SK-N-MC (cell line): ENCODE data around the gene TXNRD2.

Experiments used
- DNase-seq: peaks from one replicate; pipeline ENCODE4 v3.0.0-alpha.2; 2011; ENCODE audit warnings: low read depth, low spot score
- H3K27ac ChIP-seq: fragments of 200-600 bp; sonication (generic); 2 replicates; pipeline ENCODE4 v1.5.1; 2016; ENCODE audit warnings: mixed run types
- H3K36me3 ChIP-seq: fragments of 200-600 bp; sonication (generic); 2 replicates; pipeline ENCODE4 v1.6.1; 2017; ENCODE audit warnings: antibody characterized with exemption, low read length, mixed read lengths; ENCODE audit not compliant: insufficient read depth
- H3K4me3 ChIP-seq: fragments of 200-600 bp; sonication (generic); 2 replicates; pipeline ENCODE4 v1.5.1; 2016
- H3K9ac ChIP-seq: fragments of 200-600 bp; sonication (generic); 2 replicates; pipeline ENCODE4 v1.8.0; 2017; ENCODE audit warnings: mixed run types, mixed read lengths; ENCODE audit not compliant: insufficient read length
- H3K9me3 ChIP-seq: fragments of 200-600 bp; sonication (generic); 2 replicates; pipeline ENCODE4 v1.6.1; 2017; ENCODE audit warnings: low read depth, mild to moderate bottlenecking, antibody characterized with exemption, low read length, moderate library complexity, mixed read lengths
- EZH2 ChIP-seq: fragments of 200-600 bp; sonication (generic); IDR thresholded peaks from one replicate; pipeline ENCODE4 v1.6.1; 2017; ENCODE audit warnings: antibody characterized with exemption
- FOXP2 ChIP-seq: optimal IDR thresholded peaks from 2 replicates; pipeline ENCODE3; 2011; ENCODE audit warnings: mild to moderate bottlenecking, moderate library complexity; ENCODE audit not compliant: insufficient read depth; ENCODE audit errors: extremely low read length, control extremely low read depth
- POLR2AphosphoS5 ChIP-seq: IDR thresholded peaks from 2 replicates; pipeline ENCODE4 v1.6.1; 2012; ENCODE audit warnings: mild to moderate bottlenecking, low read depth, low read length, borderline replicate concordance

The TXNRD2 gene

GRCh38 chr22:19975707-19976035 is 34.1 kb upstream of the TXNRD2 start:
- Histone ChIP-seq H3K4me3 (no peak overlapping the region), H3K36me3 (no peaks in the 10 kb centered on the region), H3K27ac (no peak overlapping the region), H3K9ac (no peak overlapping the region), H3K9me3 (no peaks in the 10 kb centered on the region)
- TF ChIP-seq FOXP2 (no peak), POLR2AphosphoS5 (no peak), EZH2 (no peak)
- DNase-seq, result no peak

- no peak for DNase-seq
- TF ChIP-seq POLR2AphosphoS5 (no peak), EZH2 (no peak), FOXP2 (no peak)
- H3K36me3 ChIP-seq, result no peaks in the 10 kb centered on the region
- no peaks in the 10 kb centered on the region for H3K9me3 ChIP-seq
- H3K27ac ChIP-seq, result no peak overlapping the region
- H3K4me3 ChIP-seq, result no peak overlapping the region
- no peak overlapping the region for H3K9ac ChIP-seq
These were observed 33.5 kb upstream of the TXNRD2 start for GRCh38 chr22:19974935-19975706.

GRCh38 chr22:19974268-19974861 is 32.7 kb upstream of the TXNRD2 start:
- Histone ChIP-seq H3K9me3 (no peaks in the 10 kb centered on the region), H3K27ac (no peak overlapping the region), H3K4me3 (no peak overlapping the region), H3K9ac (no peak overlapping the region), H3K36me3 (no peaks in the 10 kb centered on the region)
- DNase-seq, result peak; percentile 83
- TF ChIP-seq FOXP2 (peak; percentile 69), EZH2 (no peak), POLR2AphosphoS5 (no peak)

- H3K9me3 ChIP-seq, result no peaks in the 10 kb centered on the region
- H3K27ac ChIP-seq, result no peak overlapping the region
- TF ChIP-seq EZH2, result no peak
- TF ChIP-seq FOXP2, result no peak
- no peak for TF ChIP-seq POLR2AphosphoS5
- H3K36me3 ChIP-seq, result no peaks in the 10 kb centered on the region
- H3K9ac ChIP-seq, result no peak overlapping the region
- no peak overlapping the region for H3K4me3 ChIP-seq
- no peak for DNase-seq
These were observed 32.1 kb upstream of the TXNRD2 start for GRCh38 chr22:19973551-19974267.

DNA sequence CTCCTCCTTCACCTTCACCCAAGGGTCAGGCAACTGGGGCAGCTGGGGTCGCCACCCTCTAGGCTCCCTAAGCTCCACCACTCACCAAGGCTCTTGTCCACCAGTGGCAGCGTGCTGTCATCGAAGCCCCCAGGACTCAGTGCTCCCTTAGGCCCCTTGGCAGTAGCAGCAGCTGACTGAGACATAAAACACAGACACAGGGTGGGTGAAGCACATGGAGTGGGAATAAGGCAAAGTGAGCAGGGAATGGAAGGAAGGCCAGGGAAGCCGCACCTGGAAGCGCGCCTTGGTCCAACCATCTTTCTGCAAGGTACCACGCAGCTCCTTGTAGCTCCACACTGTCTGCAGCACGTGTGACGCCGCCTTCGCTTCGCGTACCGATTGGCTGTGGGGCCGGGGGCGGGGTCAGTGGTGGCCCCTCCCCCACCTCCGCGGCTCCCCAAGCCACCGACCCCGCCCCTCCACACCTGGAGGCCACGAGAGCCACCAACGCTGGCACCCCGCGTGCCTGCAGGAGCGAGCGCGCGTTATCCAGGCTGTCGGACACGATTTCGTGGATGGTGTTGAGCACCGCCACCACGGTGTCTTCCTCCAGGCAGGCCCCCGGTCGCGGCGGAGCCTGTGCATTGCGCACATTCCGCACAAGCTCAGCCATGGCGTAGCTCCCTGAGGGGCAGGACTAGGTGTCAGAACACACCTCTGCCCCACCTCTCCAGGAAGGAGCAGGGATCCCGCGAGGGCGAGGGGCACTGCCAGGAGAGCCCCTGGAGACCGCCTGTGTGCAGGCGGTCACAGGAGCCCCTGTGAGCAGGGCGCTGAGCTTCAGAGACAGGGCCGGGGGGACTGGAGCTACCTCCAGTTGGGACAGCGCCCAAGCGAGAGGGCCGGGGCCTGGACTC is 31.3 kb upstream of the TXNRD2 start:
- no peak overlapping the region for H3K9ac ChIP-seq
- H3K27ac ChIP-seq, result no peak overlapping the region
- TF ChIP-seq FOXP2 (no peak), EZH2 (no peak), POLR2AphosphoS5 (no peak)
- no peak overlapping the region for H3K4me3 ChIP-seq
- DNase-seq, result no peak
- no peaks in the 10 kb centered on the region for H3K36me3 ChIP-seq
- H3K9me3 ChIP-seq, result no peaks in the 10 kb centered on the region

- H3K9ac ChIP-seq, result no peak overlapping the region
- no peaks in the 10 kb centered on the region for H3K9me3 ChIP-seq
- no peak for DNase-seq
- H3K4me3 ChIP-seq, result no peak overlapping the region
- no peak overlapping the region for H3K27ac ChIP-seq
- no peaks in the 10 kb centered on the region for H3K36me3 ChIP-seq
- no peak for TF ChIP-seq POLR2AphosphoS5
- TF ChIP-seq EZH2, result no peak
- no peak for TF ChIP-seq FOXP2
These were observed 30.6 kb upstream of the TXNRD2 start for GRCh38 chr22:19972251-19972650.

DNA sequence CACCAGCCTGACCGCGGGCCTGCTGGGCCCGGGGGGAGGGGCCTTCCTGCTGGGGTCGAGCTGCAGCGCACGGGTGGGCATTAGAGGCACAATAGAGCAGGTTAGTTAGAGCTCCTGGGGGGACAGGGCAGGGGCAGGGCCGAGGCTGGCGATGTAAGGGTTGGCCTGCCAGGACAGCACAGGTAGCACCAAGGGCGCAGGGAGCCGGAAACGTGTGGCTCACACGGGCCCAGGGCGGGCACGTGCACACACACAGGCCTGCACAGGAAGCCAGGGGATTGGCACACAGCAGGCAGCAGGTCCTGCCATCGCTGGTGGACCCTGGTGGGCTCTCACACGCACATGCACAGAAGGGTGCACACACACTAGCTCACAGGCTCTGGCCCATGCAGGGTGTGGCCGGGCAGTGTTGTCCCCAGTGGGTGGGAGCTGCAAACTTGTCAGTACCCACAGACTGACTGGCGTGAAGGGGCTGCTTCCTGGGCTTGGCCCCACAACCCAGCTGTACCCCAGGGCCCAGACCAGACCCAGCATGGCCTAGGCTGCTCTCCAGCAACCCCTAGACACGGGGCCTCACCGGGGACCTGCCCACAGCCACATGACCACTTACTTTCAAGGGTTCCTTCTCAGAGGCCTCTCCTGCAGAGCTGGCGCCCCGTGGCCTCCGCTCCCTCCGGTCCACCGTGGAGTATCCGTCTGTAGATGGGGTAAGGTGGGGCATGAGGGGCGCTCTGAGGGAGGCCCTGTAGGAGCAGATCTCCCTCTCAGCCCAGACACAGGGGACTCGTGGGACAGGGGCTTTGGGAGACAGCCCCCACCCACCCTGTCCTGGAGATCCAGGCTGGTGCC is 29.9 kb upstream of the TXNRD2 start:
- Histone ChIP-seq H3K4me3 (no peak overlapping the region), H3K27ac (no peak overlapping the region), H3K36me3 (no peaks in the 10 kb centered on the region), H3K9me3 (no peaks in the 10 kb centered on the region), H3K9ac (no peak overlapping the region)
- no peak for TF ChIP-seq FOXP2
- DNase-seq, result no peak
